GM21619 (cell line): ENCODE data around the gene ARHGAP26.

ENCODE experiments used
- ATAC-seq: cut with Tn5 transposase; IDR thresholded peaks from one replicate; pipeline ENCODE4 v1.9.1; 2021; ENCODE audit not compliant: unreplicated experiment

ARHGAP26 gene

DNA sequence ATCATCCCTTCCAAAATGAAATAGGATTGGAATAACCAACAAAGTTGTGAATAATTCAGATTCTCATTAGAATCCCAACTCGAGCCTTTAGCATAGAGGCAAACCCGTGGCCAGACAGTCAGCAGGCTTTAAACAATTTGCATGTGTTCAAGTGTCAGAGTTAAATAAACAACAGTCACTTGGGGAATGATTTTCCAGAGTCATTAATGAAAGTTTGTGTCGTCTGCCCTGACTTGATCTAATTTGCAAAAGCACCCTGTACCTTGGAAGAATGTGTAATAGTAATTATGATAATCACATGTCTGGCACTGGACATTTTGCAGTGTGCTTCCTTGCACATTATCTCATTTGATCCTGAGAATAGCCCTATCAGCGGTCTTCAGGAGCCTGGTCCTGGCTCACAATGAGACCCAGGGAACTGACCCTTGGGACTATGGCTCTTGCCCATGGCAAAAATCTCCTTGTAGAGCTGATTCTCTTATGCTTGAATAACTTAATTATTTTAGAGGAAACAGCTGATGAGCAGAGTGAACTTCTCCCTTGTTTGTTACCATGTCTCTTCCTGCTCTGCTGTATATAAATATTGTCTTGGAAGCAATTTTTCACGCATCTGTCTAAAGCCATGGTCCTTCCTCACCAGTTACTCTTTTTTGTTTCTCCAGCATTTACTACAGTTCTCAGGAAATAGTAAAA is 360.6 kb downstream of the ARHGAP26 start:
- ATAC-seq = no peak

DNA sequence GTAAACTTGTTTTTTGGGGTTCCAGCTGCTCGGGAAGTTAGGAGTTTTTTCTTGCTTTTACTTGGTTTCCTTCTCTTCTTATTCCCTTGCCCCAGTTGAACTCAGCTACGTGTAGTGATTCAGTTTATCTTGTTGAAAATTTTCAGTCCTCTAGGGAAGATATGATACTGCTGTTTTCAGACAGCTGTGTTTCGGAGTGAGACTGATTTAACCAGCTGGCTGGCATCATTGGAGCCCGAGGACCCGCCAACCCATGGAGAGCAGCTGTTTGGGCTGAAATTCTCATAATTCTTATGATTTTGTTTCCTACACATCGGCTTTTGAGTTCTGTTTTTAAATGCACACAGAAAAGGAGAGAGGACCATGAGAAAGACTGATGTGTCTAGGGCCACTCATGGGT is 361.8 kb downstream of the ARHGAP26 start:
- ATAC-seq = no peak

- ATAC-seq = no peak
Measured at GRCh38 chr5:143132739-143133138, 362.6 kb downstream of the ARHGAP26 start.

DNA sequence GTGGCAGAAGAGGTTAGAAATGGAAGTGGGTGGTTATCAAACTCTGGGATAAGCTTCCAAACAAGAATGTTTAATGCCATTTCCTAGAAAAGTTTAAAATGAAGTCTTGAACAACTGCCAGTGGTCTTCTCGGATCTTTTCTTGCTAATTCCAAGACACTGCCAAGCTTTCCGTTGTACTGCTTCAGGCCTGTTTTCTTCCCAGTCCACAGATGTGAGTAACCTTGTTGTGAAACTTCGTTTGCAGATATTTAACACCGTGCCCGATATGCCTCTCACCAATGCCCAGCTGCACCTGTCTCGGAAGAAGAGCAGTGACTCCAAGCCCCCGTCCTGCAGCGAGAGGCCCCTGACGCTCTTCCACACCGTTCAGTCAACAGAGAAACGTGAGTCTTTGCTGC is 363.5 kb downstream of the ARHGAP26 start:
- no peak for ATAC-seq

DNA sequence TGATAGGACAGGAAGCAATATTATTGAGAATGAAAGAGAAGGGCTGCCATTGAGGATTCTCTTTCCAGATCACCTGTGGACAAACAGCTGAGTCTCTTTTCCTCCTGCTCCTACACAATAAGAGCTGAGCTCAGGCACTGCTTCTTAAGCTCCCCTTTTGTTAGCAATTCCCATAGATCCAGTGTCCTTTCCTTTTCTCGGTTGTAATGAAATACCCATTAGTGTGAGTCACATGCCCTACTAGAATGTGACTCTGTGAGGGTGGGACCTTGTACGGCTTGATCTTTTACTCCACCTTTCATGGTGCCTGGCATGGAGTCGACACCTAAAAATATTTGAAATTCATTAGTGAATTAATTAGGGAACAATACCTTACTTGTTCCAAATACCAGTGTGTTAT is 364.1 kb downstream of the ARHGAP26 start:
- no peak for ATAC-seq

DNA sequence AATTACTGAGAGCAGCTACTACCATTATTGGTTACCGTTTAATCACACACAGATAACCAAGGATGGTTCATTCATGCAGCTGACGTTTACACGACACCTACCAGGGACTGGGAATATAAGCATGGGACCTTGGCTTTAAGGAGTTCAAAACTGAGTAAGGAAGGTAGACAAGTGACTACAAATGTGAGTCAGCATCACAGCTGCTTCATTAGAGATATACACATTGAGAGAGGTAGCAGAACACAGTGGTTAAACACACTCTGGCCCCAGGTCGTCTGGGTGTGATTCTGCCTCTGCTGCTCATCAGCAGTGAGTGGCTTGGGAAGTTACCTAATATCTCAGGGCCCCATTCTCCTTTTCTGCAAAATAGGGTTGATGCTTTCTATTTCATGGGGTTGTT is 364.7 kb downstream of the ARHGAP26 start:
- ATAC-seq = peak; percentile 76

GRCh38 chr5:143135832-143136551 is 365.8 kb downstream of the ARHGAP26 start:
- ATAC-seq = no peak

DNA sequence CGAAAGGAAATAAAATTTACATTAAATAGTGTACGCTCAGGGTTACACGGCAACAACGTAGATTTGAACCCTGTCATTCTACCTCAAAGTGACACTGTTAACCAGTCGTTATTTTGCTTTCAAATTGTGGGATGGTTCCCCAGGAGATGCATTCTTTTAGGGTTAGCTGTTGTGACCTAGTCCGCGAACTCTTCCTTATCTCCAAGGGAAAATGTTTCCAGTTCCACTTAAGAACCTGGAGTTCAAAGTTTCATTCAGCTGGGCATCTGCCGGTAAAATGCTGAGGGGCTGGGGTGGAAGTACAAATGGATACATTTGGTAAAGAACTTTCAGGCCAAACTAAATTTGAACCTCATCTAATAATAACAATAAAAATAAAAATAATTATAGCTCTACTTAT is 368.7 kb downstream of the ARHGAP26 start:
- ATAC-seq = no peak

GRCh38 chr5:143139585-143139984 is 369.4 kb downstream of the ARHGAP26 start:
- ATAC-seq = no peak

- ATAC-seq = no peak
Measured at GRCh38 chr5:143140492-143141203, 370.5 kb downstream of the ARHGAP26 start.

DNA sequence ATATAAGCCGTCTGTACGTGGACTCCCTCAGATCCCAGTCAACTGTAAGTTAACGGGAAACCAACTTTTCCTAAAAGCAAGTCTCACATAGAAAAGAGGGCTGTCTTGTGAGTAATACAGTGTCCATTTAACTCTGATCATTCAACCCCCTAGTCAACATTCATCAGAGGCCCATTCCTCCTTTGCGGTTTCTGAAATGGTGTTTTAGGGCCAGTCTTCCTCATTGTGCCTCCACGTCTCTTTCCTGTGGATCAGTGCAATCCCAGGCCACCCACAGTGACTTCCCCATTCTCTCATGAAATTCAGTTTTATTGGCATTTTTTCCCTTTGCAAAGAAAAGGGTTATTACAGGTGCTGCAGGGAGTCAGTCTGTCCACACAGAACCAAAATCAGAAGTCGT is 371.5 kb downstream of the ARHGAP26 start:
- no peak for ATAC-seq

DNA sequence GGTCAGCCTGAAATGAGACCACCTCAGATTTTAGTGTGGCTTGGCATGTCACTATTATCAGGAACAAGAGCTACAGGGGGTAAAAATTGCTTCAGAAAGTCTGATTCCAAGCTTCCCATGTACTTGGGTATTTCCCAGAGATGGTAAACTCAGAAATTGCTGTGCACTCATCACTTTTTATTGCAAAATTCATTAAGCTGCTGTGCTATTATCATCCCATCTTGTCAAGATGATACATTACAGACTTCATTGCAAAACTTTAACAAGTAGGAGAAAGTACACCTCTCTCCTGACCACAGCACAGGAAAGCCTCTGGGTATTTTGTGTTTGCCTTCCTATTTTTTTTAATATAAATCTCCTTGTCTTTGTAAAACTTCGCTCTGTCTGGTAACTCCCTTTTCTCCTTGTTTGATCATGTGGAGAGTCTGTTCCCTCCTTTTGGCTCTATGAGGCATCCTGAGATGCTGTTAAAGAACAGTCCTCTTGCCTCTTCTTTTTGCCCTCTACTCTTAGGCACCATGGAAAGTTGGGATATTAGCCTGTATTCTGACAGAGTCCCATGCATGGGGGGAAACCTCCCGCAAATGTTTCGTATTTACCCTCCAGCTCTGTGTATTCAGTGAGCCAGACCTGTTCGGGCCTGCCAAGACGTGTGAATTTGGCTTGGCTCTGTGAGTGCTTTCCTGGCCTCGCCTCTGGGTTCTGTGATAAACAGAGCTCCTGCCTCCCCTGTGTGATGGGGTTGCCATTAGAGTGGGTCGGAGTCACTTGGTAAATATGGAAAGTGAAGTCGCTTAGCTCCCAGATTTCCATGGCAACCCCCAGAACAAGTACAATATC is 372.6 kb downstream of the ARHGAP26 start:
- no peak for ATAC-seq

DNA sequence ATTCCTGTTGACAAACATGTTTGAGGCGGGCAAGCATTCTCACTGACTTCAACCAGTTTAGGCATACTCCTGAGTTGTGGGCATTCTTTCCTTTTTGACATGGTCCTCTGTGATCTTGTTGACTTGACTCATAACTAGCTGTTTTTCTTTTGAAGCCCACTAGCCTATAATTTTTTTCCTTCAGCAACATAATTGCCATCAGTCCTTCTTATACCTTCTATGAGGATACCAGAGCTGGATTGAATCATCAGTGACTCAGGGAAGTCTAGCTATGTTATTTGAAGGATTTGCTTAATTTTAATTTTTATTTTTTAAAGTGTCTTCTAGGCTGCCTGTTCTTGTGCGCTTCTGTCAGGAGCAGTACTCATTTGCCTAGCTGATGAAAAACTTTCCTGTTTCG is 373.8 kb downstream of the ARHGAP26 start:
- ATAC-seq = no peak

- no peak for ATAC-seq
Measured at GRCh38 chr5:143145243-143146160, 375.3 kb downstream of the ARHGAP26 start.

DNA sequence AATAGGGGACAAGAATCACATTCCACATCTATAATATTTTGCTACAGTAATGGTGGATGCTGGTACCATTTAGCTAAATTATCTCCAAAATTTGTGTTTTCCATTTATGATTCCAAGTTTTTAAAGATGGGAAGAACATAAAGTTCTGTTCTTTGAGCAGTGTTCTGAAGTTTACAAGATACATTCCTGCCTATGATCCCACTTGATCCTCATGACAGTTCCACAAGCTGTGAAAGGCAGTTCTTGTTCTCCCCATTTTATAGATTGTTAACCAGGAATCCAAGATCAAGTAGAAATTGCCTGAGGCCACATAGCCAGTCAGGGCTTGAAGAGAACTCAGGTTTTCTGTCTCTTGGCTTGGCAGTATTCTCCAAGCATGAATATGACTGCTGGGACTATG is 376.0 kb downstream of the ARHGAP26 start:
- ATAC-seq = no peak

- no peak for ATAC-seq
Measured at GRCh38 chr5:143147383-143147782, 377.2 kb downstream of the ARHGAP26 start.

GRCh38 chr5:143147902-143148301 is 377.7 kb downstream of the ARHGAP26 start:
- ATAC-seq = no peak

- ATAC-seq = no peak
Measured at GRCh38 chr5:143148771-143149170, 378.6 kb downstream of the ARHGAP26 start.

DNA sequence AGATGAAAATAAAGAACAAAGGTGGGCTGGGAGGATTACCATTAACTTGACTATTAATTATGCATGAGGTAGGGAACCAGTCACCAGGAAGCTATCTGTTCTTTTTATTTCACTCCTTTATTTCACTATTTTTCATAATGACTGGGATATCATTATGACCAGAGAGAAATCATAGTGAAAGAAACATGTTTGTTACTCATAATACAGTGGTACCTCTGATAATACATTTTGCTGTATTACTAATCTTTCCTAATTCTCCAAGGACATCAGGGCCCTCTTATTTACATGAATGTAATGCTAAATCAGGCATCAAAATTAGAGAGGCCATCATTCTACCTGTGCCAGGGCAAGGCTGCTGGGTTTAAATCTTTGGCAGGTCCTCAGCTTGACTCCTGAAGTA is 379.6 kb downstream of the ARHGAP26 start:
- ATAC-seq = no peak

GRCh38 chr5:143151056-143151700 is 381.0 kb downstream of the ARHGAP26 start:
- ATAC-seq = no peak
